ENCODE results near the gene GPC6.

The GPC6 gene

GRCh38 chr13:93589788-93590187 is 363.2 kb downstream of the GPC6 start:
- DNase-seq (ENCODE audit: low read depth): no peak

GRCh38 chr13:93603043-93603442 is 376.4 kb downstream of the GPC6 start:
- no peak for DNase-seq (ENCODE audit: low read depth)

- no peak for DNase-seq (ENCODE audit: low read depth)
These were observed 388.2 kb downstream of the GPC6 start for GRCh38 chr13:93614776-93615175.

GRCh38 chr13:93620181-93620765 is 393.7 kb downstream of the GPC6 start:
- no peak for DNase-seq (ENCODE audit: low read depth)

- DNase-seq (ENCODE audit: low read depth): no peak
These were observed 394.4 kb downstream of the GPC6 start for GRCh38 chr13:93621051-93621450.

- no peak for DNase-seq (ENCODE audit: low read depth)
These were observed 395.4 kb downstream of the GPC6 start for GRCh38 chr13:93621966-93622365.

- DNase-seq (ENCODE audit: low read depth): no peak
These were observed 397.7 kb downstream of the GPC6 start for GRCh38 chr13:93624311-93624777.

GRCh38 chr13:93625536-93625935 is 398.9 kb downstream of the GPC6 start:
- DNase-seq (ENCODE audit: low read depth): no peak

GRCh38 chr13:93628136-93628797 is 401.7 kb downstream of the GPC6 start:
- no peak for DNase-seq (ENCODE audit: low read depth)

- DNase-seq (ENCODE audit: low read depth): no peak
These were observed 409.0 kb downstream of the GPC6 start for GRCh38 chr13:93635616-93636032.

- DNase-seq (ENCODE audit: low read depth): no peak
These were observed 411.2 kb downstream of the GPC6 start for GRCh38 chr13:93637852-93638251.

GRCh38 chr13:93640452-93640851 is 413.8 kb downstream of the GPC6 start:
- DNase-seq (ENCODE audit: low read depth): no peak

GRCh38 chr13:93646245-93646644 is 419.6 kb downstream of the GPC6 start:
- DNase-seq (ENCODE audit: low read depth): no peak

GRCh38 chr13:93649496-93649895 is 422.9 kb downstream of the GPC6 start:
- no peak for DNase-seq (ENCODE audit: low read depth)

GRCh38 chr13:93653776-93654175 is 427.2 kb downstream of the GPC6 start:
- DNase-seq (ENCODE audit: low read depth): no peak

GRCh38 chr13:93655154-93655553 is 428.5 kb downstream of the GPC6 start:
- DNase-seq (ENCODE audit: low read depth): no peak

- DNase-seq (ENCODE audit: low read depth): no peak
These were observed 433.9 kb downstream of the GPC6 start for GRCh38 chr13:93660391-93661063.

GRCh38 chr13:93670866-93671265 is 444.3 kb downstream of the GPC6 start:
- DNase-seq (ENCODE audit: low read depth): no peak

- DNase-seq (ENCODE audit: low read depth): no peak
These were observed 446.4 kb downstream of the GPC6 start for GRCh38 chr13:93672996-93673395.

GRCh38 chr13:93673885-93674284 is 447.3 kb downstream of the GPC6 start:
- no peak for DNase-seq (ENCODE audit: low read depth)

GRCh38 chr13:93674337-93674755 is 447.7 kb downstream of the GPC6 start:
- DNase-seq (ENCODE audit: low read depth): no peak

GRCh38 chr13:93680329-93680728 is 453.7 kb downstream of the GPC6 start:
- DNase-seq (ENCODE audit: low read depth): no peak

GRCh38 chr13:93685900-93686299 is 459.3 kb downstream of the GPC6 start:
- no peak for DNase-seq (ENCODE audit: low read depth)
